ENCODE measurements around the gene ALG12. TPM values are rescaled to one million over a fixed set of nuclear protein-coding genes. Genes with fewer than 3 reads are reported as not detected.

The ALG12 gene
- total RNA-seq, 1 experiment from 2014 or later = 26.2 TPM

- no peak for DNase-seq (ENCODE audit: low read depth)
Measured at GRCh38 chr22:49889071-49889470, 29.2 kb downstream of the ALG12 start.

GRCh38 chr22:49887702-49888101, 30.5 kb downstream of the ALG12 start:
- no peak for DNase-seq (ENCODE audit: low read depth)

GRCh38 chr22:49887064-49887451, 31.2 kb downstream of the ALG12 start:
- no peak for DNase-seq (ENCODE audit: low read depth)

GRCh38 chr22:49886346-49887063, 31.7 kb downstream of the ALG12 start:
- DNase-seq (ENCODE audit: low read depth) = no peak

- DNase-seq (ENCODE audit: low read depth) = no peak
Measured at GRCh38 chr22:49885881-49886280, 32.4 kb downstream of the ALG12 start.

GRCh38 chr22:49885281-49885680, 33.0 kb downstream of the ALG12 start:
- no peak for DNase-seq (ENCODE audit: low read depth)

- no peak for DNase-seq (ENCODE audit: low read depth)
Measured at GRCh38 chr22:49884503-49885260, 33.6 kb downstream of the ALG12 start.

GRCh38 chr22:49884075-49884474, 34.2 kb downstream of the ALG12 start:
- DNase-seq (ENCODE audit: low read depth) = no peak

- no peak for DNase-seq (ENCODE audit: low read depth)
Measured at GRCh38 chr22:49883294-49883640, 35.0 kb downstream of the ALG12 start.

- DNase-seq (ENCODE audit: low read depth) = no peak
Measured at GRCh38 chr22:49882519-49883293, 35.5 kb downstream of the ALG12 start.

- DNase-seq (ENCODE audit: low read depth) = no peak
Measured at GRCh38 chr22:49881856-49882255, 36.4 kb downstream of the ALG12 start.

GRCh38 chr22:49880281-49880680, 38.0 kb downstream of the ALG12 start:
- DNase-seq (ENCODE audit: low read depth) = no peak

- no peak for DNase-seq (ENCODE audit: low read depth)
Measured at GRCh38 chr22:49879871-49880270, 38.4 kb downstream of the ALG12 start.

- no peak for DNase-seq (ENCODE audit: low read depth)
Measured at GRCh38 chr22:49878206-49878605, 40.0 kb downstream of the ALG12 start.

GRCh38 chr22:49877642-49878041, 40.6 kb downstream of the ALG12 start:
- no peak for DNase-seq (ENCODE audit: low read depth)

GRCh38 chr22:49873228-49873940, 44.9 kb downstream of the ALG12 start:
- no peak for DNase-seq (ENCODE audit: low read depth)

GRCh38 chr22:49872347-49872746, 45.9 kb downstream of the ALG12 start:
- no peak for DNase-seq (ENCODE audit: low read depth)

- no peak for DNase-seq (ENCODE audit: low read depth)
Measured at GRCh38 chr22:49871482-49871881, 46.8 kb downstream of the ALG12 start.

- no peak for DNase-seq (ENCODE audit: low read depth)
Measured at GRCh38 chr22:49869845-49870712, 48.2 kb downstream of the ALG12 start.

GRCh38 chr22:49869086-49869830, 49.0 kb downstream of the ALG12 start:
- no peak for DNase-seq (ENCODE audit: low read depth)
